Ishikawa (cell line): ENCODE results near the gene PTK6.

Experiments
- CEBPB ChIP-seq: IDR thresholded peaks from 2 replicates; pipeline ENCODE4 v1.6.1; 2012
- EP300 ChIP-seq: IDR thresholded peaks from 2 replicates; pipeline ENCODE4 v1.6.1; 2012; ENCODE audit warnings: borderline replicate concordance
- RAD21 ChIP-seq: IDR thresholded peaks from 2 replicates; pipeline ENCODE4 v1.6.1; 2012; ENCODE audit warnings: low read depth
- REST ChIP-seq: IDR thresholded peaks from 2 replicates; pipeline ENCODE4 v1.6.1; 2012; ENCODE audit warnings: low read depth, mild to moderate bottlenecking
- TAF1 ChIP-seq: IDR thresholded peaks from 2 replicates; pipeline ENCODE4 v1.6.1; 2012; ENCODE audit warnings: low read depth, mild to moderate bottlenecking
- TCF12 ChIP-seq: IDR thresholded peaks from 2 replicates; pipeline ENCODE4 v1.6.1; 2012; ENCODE audit warnings: low read depth
- USF1 ChIP-seq: IDR thresholded peaks from 2 replicates; pipeline ENCODE4 v1.6.1; 2012

- TF ChIP-seq REST (no peak), TAF1 (no peak), RAD21 (peak; percentile 26; the same call in 1 of the 2 replicates), USF1 (no peak), EP300 (no peak), TCF12 (no peak), CEBPB (no peak)
These were observed 53.3 kb downstream of the PTK6 start for GRCh38 chr20:63483834-63484233.
